ENCODE measurements around the gene FTSJ3. TPM values are rescaled to one million over a fixed set of nuclear protein-coding genes. Genes with fewer than 3 reads are reported as not detected.
"Not testable (repeated sequence)": the region's sequence is repeated elsewhere in the genome, so short reads cannot be mapped to it uniquely, and the experiment has no call there.

The FTSJ3 gene, protein sequence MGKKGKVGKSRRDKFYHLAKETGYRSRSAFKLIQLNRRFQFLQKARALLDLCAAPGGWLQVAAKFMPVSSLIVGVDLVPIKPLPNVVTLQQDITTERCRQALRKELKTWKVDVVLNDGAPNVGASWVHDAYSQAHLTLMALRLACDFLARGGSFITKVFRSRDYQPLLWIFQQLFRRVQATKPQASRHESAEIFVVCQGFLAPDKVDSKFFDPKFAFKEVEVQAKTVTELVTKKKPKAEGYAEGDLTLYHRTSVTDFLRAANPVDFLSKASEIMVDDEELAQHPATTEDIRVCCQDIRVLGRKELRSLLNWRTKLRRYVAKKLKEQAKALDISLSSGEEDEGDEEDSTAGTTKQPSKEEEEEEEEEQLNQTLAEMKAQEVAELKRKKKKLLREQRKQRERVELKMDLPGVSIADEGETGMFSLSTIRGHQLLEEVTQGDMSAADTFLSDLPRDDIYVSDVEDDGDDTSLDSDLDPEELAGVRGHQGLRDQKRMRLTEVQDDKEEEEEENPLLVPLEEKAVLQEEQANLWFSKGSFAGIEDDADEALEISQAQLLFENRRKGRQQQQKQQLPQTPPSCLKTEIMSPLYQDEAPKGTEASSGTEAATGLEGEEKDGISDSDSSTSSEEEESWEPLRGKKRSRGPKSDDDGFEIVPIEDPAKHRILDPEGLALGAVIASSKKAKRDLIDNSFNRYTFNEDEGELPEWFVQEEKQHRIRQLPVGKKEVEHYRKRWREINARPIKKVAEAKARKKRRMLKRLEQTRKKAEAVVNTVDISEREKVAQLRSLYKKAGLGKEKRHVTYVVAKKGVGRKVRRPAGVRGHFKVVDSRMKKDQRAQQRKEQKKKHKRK
- 57.7 and 64.8 TPM in 2 replicates for total RNA-seq

DNA sequence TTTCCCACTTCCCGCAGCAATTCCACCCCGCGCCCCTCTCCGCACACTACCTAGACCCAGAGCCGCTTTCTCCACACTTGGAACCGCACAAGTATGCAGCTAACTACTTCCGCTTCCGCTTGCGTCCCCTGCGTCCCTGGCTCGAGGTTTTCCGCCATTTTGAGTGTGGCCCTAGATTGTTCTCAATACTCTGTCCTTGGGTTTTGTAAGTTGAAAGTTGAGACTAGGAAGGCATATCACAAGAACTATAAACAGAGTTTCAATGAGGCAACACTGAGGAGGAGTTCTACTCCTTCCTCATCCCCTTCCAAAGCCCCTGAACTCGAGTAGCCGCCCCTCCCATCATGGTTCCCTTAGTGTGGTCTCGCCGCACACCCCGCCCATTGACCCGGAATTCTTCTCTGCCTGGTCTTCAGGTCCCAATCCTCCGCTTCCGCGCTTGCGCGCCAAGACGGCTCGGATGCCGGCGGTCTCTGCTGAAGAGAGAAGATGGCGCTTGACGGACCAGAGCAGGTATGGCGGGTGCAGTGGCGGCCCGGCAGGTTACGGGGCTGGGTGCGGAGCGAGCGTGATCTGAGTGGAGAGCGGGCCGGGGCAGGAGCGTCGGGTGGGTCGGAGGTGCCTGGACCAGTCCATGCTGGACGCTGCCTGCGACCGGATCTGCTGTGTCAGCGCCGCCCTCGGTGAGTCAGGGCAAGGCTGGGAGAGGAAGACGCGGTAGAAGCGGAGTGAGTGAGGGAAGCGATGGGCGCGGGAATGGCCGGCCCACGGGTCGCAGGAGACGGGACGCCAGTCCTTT, at the start of gene FTSJ3, which contains the start of gene PSMC5:
Gene FTSJ3, minus strand, starts transcription at position 662 of the 799 bp plus-strand sequence. CDS start 761 bp downstream, outside the sequence.
Gene PSMC5, plus strand, starts transcription at position 430 of the 799 bp plus-strand sequence. Its CDS starts 60 bp downstream, at position 490.
- intact Hi-C loops (cut with micrococcal nuclease): loop anchor here (1.0 to 5.0 kb wide), 11 partner anchors 8 to 678 kb away; partner anchors contain the start of genes CCDC47, DCAF7, MAP3K3 and STRADA

DNA sequence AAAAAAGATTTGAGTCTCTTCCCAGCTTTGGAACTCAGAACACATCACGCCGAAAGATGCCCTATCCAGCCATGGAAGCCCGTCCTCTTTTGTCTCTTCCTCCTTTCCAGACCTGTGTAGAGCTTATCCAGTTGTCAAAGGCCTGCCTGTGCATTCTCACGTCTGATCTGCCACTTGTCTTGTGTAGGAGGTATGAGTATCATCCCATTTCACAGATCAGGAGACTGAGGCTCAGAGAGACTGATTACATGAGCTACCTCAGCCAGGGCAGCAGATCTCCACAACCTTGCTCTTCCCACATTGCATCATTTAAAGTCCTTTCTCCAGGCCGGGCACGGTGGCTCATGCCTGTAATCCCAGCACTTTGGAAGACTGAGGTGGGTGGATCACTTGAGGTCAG, 47.2 kb upstream of the FTSJ3 start:
- intact Hi-C loops (cut with micrococcal nuclease): not testable (repeated sequence)

- intact Hi-C loops (cut with micrococcal nuclease): not testable (repeated sequence)
Measured at GRCh38 chr17:63874061-63874626, 46.7 kb upstream of the FTSJ3 start.

GRCh38 chr17:63873577-63873976, 46.1 kb upstream of the FTSJ3 start, which contains the start of gene CSH2:
CSH2 (minus strand) TSS chr17:63873677; CDS start chr17:63873614, 63 bp downstream.
- intact Hi-C loops (cut with micrococcal nuclease): not testable (repeated sequence)

- intact Hi-C loops (cut with micrococcal nuclease): not testable (repeated sequence)
Measured at GRCh38 chr17:63871646-63872365, 44.3 kb upstream of the FTSJ3 start.

GRCh38 chr17:63870292-63870665, 42.8 kb upstream of the FTSJ3 start:
- intact Hi-C loops (cut with micrococcal nuclease): not testable (repeated sequence)

- intact Hi-C loops (cut with micrococcal nuclease): not testable (repeated sequence)
Measured at GRCh38 chr17:63869491-63870291, 42.2 kb upstream of the FTSJ3 start.

- intact Hi-C loops (cut with micrococcal nuclease): not testable (repeated sequence)
Measured at GRCh38 chr17:63866625-63867024, 39.2 kb upstream of the FTSJ3 start.

- intact Hi-C loops (cut with micrococcal nuclease): no loop called here
Measured at GRCh38 chr17:63859257-63859656, 31.8 kb upstream of the FTSJ3 start.

- intact Hi-C loops (cut with micrococcal nuclease): not testable (repeated sequence)
Measured at GRCh38 chr17:63856425-63856824, 29.0 kb upstream of the FTSJ3 start.

DNA sequence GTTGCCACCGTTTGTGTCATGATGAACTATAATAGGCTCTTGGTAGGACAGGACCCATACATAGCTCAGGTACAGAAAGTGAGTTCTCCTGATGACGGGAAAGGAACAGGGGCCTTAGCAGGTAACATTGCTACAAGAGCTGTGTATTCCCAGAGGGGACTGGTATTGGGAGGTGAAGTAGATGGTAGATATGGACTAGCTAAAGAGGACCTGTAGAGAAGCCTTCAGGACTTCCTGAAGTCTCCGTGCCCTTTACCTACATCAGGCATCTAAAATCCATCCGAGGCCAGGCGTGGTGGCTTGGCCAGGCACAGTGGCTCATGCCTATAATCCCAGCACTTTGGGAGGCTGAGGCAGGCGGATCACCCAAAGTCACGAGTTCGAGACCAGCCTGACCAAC, 27.7 kb upstream of the FTSJ3 start:
- intact Hi-C loops (cut with micrococcal nuclease): no loop called here

GRCh38 chr17:63854709-63855108, 27.2 kb upstream of the FTSJ3 start:
- intact Hi-C loops (cut with micrococcal nuclease): no loop called here

DNA sequence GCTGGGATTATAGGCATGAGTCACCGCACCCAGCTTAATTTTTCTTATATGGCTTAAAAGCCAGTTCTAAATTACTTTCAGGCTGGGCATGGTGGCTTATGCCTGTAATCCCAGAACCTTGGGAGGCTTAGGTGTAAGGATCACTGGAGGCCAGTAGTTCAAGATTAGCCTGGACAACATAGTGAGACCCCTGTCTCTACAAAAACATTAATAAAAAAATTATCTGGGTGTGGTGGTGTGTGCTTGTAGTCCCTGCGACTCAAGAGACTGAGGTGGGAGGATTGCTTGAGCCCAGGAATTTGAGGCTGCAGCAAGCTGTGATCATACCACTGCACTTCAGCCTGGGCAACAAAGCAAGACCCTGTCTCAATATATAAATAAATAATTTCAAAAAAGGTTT, 25.8 kb upstream of the FTSJ3 start:
- intact Hi-C loops (cut with micrococcal nuclease): no loop called here

DNA sequence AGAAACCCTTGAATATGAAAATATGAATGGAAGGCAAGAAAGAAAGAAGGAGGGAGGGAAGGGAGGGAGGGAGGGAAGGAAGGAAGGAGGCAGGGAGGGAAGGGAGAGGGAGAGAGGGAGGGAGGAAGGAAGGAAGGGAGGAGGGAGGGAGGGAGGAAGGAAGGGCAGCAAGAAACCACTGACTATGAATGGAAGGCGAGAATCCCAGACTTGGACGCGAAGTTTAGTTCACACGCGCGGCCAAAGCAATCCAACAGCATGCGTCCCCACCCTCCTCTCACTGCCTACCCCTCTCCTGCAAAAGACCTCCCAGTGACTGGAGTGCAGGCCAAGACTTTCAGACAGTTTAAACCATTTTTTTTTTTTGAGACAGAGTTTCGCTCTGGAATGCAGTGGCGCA, 22.9 kb upstream of the FTSJ3 start:
- intact Hi-C loops (cut with micrococcal nuclease): no loop called here

- intact Hi-C loops (cut with micrococcal nuclease): loop anchor here (1.0 to 10.0 kb wide), 2 partner anchors 76 to 1126 kb away; partner anchors contain the start of gene CCDC47
Measured at GRCh38 chr17:63848834-63849689, 21.6 kb upstream of the FTSJ3 start.

DNA sequence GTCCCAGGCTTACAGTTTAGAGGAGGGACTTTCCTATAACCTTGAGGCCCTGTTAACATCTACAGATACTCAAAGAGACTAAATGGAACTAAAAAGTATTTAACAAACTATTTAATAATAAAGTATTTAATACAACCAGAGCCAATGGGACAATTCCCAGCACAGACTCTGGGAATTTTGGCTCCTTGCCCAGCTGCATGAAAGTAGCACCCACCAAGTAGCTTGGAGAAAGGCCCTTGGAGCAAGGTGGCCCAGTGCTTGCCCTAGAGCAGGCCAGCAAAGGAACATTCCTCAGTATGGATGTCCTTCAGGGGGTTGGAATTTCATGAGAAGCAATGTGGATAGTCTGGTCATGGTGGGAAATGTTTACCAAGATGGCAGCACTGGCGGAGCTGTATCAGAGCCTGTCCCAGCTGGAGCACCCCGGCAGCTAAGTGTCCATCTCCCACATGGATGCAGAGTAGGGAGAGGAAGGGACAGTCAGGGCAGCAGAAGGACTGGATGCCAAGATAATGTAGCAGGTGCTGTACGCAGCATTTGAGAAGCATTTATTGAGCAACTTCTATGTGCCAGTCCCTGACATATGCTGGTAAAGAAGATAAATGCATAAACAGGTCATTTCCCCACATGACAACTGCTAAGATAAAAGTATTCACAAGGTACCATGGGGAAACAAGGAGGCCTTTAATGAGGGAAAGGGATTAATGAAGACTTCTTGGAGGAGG, 20.2 kb upstream of the FTSJ3 start:
- intact Hi-C loops (cut with micrococcal nuclease): loop anchor here (10.0 kb wide), 1 partner anchor 1127 kb away; no protein-coding TSS in a partner anchor

- intact Hi-C loops (cut with micrococcal nuclease): loop anchor here (10.0 kb wide), 1 partner anchor 1129 kb away; no protein-coding TSS in a partner anchor
Measured at GRCh38 chr17:63845509-63845908, 18.0 kb upstream of the FTSJ3 start.
